HG02588 (cell line): Measurements from ENCODE around the gene XAB2.
"Not testable (repeated sequence)": the region's sequence is repeated elsewhere in the genome, so short reads cannot be mapped to it uniquely, and the experiment has no call there.

ENCODE experiments used
- ATAC-seq: cut with Tn5 transposase; IDR thresholded peaks from one replicate; pipeline ENCODE4 v1.9.1; 2021; ENCODE audit warnings: mild to moderate bottlenecking, moderate library complexity; ENCODE audit not compliant: unreplicated experiment

The XAB2 gene

DNA sequence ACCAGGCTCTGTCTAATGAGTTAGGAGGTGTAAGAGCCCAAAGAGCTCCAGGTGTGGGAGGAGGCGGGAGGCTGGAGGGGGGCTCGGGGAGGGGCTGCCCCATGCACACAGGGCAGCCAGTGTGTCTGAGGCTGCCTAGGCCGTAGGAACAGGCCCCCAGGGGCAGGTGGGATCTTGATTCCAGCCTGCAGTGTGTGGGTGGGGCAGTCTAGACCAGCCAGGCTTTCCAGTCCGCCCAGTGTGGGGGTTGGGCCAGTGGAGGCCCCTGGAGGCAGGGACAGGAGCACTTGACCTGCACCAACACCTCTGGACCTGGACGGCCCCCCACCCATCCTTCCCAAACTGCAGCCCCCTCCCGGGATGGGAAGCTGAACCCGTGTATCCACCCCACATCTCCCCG is 39.1 kb downstream of the XAB2 start:
- ATAC-seq = no peak

DNA sequence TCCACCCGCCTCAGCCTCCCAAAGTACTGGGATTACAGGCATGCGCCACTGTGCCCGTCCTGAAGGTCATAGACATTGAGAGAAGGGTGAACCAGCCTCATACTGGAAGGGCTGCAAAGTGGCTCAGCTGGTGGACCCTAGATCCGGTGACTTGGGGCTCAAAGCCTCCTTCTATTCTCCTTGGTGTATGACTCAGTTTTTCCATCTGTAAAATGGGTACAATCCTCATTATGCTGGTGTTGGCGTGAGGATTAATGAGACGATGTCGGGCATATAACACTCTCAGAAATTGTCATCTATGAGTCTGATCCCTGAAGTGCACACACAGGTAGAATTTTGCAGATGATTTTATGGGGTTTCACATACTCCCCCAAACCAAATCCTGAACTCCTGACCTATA is 39.5 kb downstream of the XAB2 start:
- no peak for ATAC-seq

DNA sequence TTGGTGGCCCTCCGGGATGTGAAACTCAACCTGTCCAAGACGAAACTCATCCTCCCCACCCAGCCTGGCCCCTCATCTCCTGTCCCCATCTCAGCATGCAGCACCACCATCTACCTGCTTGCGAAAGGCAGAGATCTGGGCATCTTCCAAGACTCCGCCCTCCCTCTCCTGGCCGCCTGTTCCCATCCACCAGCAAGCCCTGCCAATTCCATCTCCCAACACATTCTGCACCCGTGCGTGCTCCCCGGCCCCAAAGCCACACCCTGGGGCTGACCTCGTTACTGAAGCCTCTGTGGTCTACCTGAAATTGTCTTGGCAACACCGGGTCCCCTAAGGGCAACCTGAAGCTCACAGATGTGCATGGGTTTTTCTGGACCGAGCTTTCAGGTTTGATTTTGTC is 46.9 kb downstream of the XAB2 start:
- no peak for ATAC-seq

DNA sequence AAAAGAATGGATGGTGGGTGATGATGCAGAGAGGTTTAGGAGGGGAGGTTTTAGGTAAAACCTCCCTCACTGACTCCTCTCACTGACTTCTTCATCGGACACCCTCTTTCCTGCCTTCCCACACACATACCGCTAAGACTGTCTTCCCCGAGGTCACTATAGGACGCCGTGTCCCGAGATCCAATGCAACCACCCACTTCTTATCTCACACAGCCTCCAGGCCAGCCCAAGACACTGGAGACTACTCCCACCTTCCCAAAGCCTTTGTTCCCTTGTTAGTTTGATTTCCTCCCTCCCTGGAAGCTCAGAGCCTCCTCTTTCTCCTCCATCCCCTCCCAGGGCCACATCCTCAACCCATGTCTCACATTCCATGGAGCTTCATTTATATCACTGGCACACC is 50.2 kb downstream of the XAB2 start:
- ATAC-seq = no peak

DNA sequence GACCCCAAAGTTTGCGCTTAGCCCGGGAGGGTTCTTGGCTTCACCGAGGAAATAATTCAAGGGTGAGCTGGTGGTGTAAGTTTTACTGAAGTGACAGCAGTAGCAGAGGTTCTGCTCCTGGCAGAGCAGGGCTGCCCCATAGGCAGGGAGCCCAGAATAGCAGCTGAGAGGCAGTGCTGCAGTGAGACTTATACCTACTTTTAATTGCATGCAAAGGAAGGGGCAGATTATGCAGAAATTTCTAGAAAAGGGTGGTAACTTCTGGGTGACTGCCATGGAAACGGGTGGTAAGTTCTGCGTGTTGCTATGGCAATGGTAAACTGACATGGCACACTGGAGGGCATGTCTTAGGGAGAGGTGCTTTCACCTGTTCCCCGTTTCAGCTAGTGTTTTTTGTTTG is 51.2 kb downstream of the XAB2 start:
- no peak for ATAC-seq

DNA sequence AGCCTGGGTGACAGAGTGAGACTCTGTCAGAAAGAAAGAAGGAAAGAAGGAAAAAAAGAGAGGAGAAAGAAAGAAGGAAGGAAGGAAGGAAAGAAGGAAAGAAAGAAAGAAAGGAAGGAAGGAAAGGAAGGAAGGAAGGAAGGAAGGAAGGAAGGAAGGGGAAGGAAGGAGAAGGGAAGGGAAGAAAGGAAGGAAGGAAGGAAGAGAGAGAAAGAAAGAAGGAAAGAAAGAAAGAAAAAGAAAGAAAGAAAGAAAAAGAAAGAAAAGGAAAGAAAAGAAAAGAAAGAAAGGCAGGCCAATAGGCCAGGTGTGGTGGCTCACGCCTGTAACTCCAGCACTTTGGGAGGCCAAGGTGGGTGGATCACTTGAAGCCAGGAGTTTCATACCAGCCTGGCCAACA is 51.9 kb downstream of the XAB2 start:
- ATAC-seq = not testable (repeated sequence)

DNA sequence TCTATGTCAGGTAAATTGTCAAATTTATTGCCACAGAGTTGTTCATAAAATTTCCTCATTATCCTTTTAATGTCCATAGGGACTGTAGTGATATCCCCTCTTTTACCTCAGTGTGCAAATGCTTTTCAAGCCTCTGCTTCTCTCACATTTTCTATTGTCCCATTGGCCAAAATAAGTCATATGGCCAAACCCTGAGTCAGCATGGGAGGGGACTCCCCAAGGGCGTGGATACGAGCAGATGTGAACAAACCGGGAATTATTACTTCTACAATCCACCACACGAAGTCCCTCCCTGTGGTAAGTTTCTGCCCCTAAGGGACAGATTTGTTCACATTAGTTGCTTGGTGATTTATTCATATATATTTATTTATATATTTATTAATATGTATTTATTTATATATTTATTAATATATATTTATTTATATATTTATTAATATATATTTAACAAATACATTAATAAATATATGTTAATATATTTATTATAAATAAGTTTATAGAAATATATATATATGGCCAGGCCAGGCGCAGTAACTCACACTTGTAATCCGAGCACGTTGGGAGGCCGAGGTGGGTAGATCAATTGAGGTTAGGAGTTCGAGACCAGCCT is 53.8 kb downstream of the XAB2 start:
- no peak for ATAC-seq

DNA sequence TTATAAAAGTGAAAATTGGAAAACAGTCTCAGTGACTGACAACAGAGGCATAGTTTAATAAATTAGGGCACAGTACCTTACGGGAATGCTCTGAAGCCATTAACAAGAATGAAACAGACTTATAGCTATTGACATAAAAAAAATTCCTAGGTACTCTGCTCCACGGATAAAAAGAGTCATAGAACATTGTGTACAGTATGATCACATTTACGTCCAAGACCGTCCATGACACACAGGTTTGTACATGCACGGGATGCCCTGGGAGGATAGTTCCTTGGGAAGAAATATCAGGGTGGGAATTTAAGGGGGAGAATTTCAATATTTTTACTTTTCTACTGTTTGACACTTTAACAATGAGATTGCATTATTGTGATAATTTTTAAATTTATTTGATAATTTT is 58.6 kb downstream of the XAB2 start:
- ATAC-seq = no peak
